ENCODE results near the gene CRABP1.

CRABP1 gene

GRCh38 chr15:78340231-78341056, at the start of gene CRABP1:
Gene CRABP1 (plus strand): TSS chr15:78340353. CDS start chr15:78340429, 76 bp downstream.
- no peak for DNase-seq (ENCODE audit: low read depth)
- H3K4me3 ChIP-seq (ENCODE audit: control insufficient read depth, low read depth, low read length): no peak within 1 kb of the TSS
- TF ChIP-seq, protein P1, sequence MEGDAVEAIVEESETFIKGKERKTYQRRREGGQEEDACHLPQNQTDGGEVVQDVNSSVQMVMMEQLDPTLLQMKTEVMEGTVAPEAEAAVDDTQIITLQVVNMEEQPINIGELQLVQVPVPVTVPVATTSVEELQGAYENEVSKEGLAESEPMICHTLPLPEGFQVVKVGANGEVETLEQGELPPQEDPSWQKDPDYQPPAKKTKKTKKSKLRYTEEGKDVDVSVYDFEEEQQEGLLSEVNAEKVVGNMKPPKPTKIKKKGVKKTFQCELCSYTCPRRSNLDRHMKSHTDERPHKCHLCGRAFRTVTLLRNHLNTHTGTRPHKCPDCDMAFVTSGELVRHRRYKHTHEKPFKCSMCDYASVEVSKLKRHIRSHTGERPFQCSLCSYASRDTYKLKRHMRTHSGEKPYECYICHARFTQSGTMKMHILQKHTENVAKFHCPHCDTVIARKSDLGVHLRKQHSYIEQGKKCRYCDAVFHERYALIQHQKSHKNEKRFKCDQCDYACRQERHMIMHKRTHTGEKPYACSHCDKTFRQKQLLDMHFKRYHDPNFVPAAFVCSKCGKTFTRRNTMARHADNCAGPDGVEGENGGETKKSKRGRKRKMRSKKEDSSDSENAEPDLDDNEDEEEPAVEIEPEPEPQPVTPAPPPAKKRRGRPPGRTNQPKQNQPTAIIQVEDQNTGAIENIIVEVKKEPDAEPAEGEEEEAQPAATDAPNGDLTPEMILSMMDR (IDR thresholded peaks at IDR 0.05; ENCODE audit: control insufficient read depth, insufficient read depth, low read depth, low read length, missing control alignments): no peak

- TF ChIP-seq, protein P1 (IDR thresholded peaks at IDR 0.05; ENCODE audit: control insufficient read depth, insufficient read depth, low read depth, low read length, missing control alignments): no peak
- no peak overlapping the region for H3K4me3 ChIP-seq (ENCODE audit: control insufficient read depth, low read depth, low read length)
- no peak for DNase-seq (ENCODE audit: low read depth)
These were observed 49.1 kb upstream of the CRABP1 start for GRCh38 chr15:78291052-78291451.

GRCh38 chr15:78291698-78292097, 48.5 kb upstream of the CRABP1 start:
- H3K4me3 ChIP-seq (ENCODE audit: control insufficient read depth, low read depth, low read length): no peak overlapping the region
- TF ChIP-seq, protein P1 (IDR thresholded peaks at IDR 0.05; ENCODE audit: control insufficient read depth, insufficient read depth, low read depth, low read length, missing control alignments): no peak
- DNase-seq (ENCODE audit: low read depth): no peak

GRCh38 chr15:78292219-78292618, 47.9 kb upstream of the CRABP1 start:
- TF ChIP-seq, protein P1 (IDR thresholded peaks at IDR 0.05; ENCODE audit: control insufficient read depth, insufficient read depth, low read depth, low read length, missing control alignments): no peak
- H3K4me3 ChIP-seq (ENCODE audit: control insufficient read depth, low read depth, low read length): no peak overlapping the region
- DNase-seq (ENCODE audit: low read depth): no peak

DNA sequence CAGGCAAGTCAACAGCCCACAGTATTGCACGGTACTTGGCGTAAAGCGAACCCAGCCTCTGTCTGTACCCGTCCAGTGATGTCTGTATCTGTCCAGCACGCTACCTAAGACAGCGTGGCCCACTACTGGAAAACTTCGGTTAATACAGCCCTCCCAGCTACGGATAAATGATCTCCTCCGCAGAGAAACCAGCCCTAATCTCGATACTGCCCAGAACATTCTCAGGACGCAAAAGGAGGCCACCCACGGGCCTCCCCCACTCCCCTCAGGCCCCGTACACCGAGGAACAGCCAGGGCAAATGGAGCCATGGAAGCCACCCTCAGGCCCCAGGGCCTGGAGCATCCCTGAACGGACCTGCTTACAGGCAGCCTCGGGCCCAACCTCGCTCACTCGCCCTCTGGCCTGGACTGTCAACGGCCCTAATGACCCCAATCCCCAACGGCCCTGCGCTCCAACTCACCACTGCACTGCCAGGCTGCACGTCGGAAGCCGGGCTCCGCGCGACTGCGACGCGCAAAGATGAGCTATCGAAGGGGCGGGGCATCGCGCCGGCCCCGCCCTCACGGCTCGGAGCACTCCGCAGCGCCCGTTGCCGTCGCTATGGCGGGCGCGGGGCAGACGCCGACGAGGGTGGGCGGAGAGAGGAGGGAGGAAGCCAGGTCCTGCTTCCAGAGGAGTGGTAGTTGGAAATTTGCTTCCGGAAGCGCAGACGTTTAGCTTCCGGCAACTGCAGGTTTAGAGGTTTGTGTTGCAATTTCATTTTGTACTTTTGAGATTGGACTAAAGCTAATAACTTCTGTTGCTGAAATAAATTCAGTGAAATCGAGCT, 40.8 kb upstream of the CRABP1 start, which contains the start of gene SKIC8:
TSS of gene SKIC8 (minus strand) at position 509 of the 830 bp plus-strand sequence. CDS start 3,923 bp downstream, outside the sequence.
- H3K4me3 ChIP-seq (ENCODE audit: control insufficient read depth, low read depth, low read length): peak within 1 kb of the TSS; percentile 63
- DNase-seq (ENCODE audit: low read depth): peak; percentile 49
- TF ChIP-seq, protein P1 (IDR thresholded peaks at IDR 0.05; ENCODE audit: control insufficient read depth, insufficient read depth, low read depth, low read length, missing control alignments): no peak

GRCh38 chr15:78301326-78301725, 38.8 kb upstream of the CRABP1 start:
- no peak for DNase-seq (ENCODE audit: low read depth)
- H3K4me3 ChIP-seq (ENCODE audit: control insufficient read depth, low read depth, low read length): no peak overlapping the region
- TF ChIP-seq, protein P1 (IDR thresholded peaks at IDR 0.05; ENCODE audit: control insufficient read depth, insufficient read depth, low read depth, low read length, missing control alignments): no peak
